ENCODE measurements around the gene ZNF219. TPM values are rescaled to one million over a fixed set of nuclear protein-coding genes. Genes with fewer than 3 reads are reported as not detected.

The ZNF219 gene
- total and polyA plus RNA-seq, 9 donors = 4.8 to 60.9 (median 33.2) TPM

DNA sequence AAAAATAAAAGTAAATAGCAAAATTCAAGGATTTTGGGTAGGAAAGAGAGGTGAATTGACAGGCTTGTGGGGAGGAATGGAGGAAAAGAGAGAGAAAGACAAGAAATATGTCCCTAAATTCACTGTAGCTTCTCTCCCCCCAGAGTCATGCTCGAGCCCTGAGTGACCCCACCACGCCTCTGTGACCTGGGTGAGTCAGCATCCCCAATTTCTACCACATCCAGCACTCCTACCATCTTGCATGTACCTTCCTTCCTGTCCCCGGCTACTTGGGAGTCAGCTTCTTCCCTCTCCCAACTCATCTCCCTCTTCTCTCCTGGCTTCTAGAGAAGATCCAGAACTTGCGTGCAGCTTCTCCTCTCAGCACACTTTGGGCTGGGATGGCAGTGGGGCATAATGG lies 9.8 kb downstream of the ZNF219 start:
- no peak overlapping the region for H3K4me3 ChIP-seq
- H3K4me1 ChIP-seq (ENCODE audit: insufficient read depth) = no peaks in the 10 kb centered on the region
- intact Hi-C loops (cut with DNase I) = no loop called here

DNA sequence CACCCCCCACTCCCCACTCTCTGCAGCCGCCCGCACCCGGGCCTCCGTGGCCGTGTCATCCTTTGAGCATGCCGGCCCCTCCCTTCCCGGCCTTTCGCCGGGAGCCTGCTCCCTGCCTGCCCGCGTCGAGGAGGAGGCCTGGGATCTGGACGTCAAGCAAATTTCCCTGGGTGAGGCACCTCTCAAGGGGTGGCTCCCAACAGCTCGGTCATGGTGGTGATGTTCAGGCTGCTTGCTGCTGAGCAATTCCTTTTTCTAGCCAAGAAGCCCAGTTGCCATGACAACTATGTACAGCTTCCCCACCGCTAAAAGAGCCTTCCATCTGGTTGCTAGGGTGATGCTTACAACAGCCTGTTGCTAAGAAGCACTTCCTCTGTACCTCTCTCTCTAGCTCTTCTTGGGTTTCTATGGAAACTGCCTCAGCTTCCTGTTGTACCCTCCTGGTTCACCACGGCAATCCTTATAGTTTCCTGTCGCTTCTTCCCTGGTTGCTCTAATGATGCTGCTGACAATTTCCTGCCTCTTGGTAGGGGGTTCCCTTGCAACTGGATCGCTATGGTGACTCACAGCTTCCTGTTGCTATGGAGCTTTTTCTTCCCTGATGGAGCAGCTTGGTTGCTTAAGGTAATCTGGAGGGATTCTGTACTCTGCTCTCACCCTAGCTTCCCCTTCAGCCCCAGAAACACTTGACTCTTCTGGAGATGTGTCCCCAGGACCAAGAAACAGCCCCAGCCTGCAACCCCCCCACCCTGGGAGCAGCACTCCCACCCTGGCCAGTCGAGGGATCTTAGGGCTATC lies 11.0 kb downstream of the ZNF219 start:
- peak in 1 of 5 donors; percentile 24 for DNase-seq
- 37 to 42% (median 39%) methylated on average over 19 of the region's 19 CpGs for WGBS, 3 donors
- Histone ChIP-seq H3K27ac (no peak overlapping the region), H3K9me3 (no peaks in the 10 kb centered on the region), H3K27me3 (no peaks in the 10 kb centered on the region), H3K36me3 (no peaks in the 10 kb centered on the region), H3K4me1 (ENCODE audit: insufficient read depth) (no peaks in the 10 kb centered on the region), H3K4me3 (no peak overlapping the region)
- intact Hi-C loops (cut with DNase I) = no loop called here
- TF ChIP-seq, protein P1, sequence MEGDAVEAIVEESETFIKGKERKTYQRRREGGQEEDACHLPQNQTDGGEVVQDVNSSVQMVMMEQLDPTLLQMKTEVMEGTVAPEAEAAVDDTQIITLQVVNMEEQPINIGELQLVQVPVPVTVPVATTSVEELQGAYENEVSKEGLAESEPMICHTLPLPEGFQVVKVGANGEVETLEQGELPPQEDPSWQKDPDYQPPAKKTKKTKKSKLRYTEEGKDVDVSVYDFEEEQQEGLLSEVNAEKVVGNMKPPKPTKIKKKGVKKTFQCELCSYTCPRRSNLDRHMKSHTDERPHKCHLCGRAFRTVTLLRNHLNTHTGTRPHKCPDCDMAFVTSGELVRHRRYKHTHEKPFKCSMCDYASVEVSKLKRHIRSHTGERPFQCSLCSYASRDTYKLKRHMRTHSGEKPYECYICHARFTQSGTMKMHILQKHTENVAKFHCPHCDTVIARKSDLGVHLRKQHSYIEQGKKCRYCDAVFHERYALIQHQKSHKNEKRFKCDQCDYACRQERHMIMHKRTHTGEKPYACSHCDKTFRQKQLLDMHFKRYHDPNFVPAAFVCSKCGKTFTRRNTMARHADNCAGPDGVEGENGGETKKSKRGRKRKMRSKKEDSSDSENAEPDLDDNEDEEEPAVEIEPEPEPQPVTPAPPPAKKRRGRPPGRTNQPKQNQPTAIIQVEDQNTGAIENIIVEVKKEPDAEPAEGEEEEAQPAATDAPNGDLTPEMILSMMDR (IDR thresholded peaks at IDR 0.05) = no peak
- TF ChIP-seq POLR2A (IDR thresholded peaks at IDR 0.05) (no peak), EP300 (IDR thresholded peaks at IDR 0.05) (no peak)

More for the DNA sequence above, 9.8 kb downstream of the ZNF219 start:
- Histone ChIP-seq H3K9me3 (no peaks in the 10 kb centered on the region), H3K36me3 (no peaks in the 10 kb centered on the region), H3K27ac (no peak overlapping the region), H3K27me3 (no peaks in the 10 kb centered on the region)
- TF ChIP-seq EP300 (IDR thresholded peaks at IDR 0.05) (no peak), POLR2A (IDR thresholded peaks at IDR 0.05) (no peak)
- TF ChIP-seq, protein P1 (IDR thresholded peaks at IDR 0.05) = no peak
- DNase-seq = peak in 1 of 5 donors; percentile 10
- WGBS, 3 donors = 68 to 73% (median 71%) methylated on average over 4 of the region's 4 CpGs

DNA sequence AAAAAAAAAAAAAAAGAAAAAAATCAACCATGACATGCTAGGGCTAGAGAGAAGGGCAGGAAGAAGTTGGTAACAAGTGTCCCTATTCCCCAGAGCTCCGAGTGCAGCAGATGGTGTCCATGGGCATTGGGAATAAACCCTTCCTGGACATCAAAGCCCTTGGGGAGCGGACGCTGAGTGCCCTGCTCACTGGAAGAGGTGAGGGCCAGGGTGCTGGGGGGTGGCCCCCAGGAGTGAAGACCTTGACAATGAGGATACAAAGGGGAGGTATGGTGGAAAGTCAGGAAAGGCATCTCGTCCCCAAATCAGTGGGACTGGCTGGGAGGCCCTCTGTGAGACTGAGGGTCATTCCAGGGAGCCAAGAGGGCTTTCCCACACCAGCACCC lies 11.6 kb downstream of the ZNF219 start:
- no peak for DNase-seq
- Histone ChIP-seq H3K36me3 (no peaks in the 10 kb centered on the region), H3K9me3 (no peaks in the 10 kb centered on the region), H3K4me1 (ENCODE audit: insufficient read depth) (no peaks in the 10 kb centered on the region), H3K4me3 (no peak overlapping the region), H3K27me3 (no peaks in the 10 kb centered on the region), H3K27ac (no peak overlapping the region)
- intact Hi-C loops (cut with DNase I) = no loop called here
- TF ChIP-seq, protein P1 (IDR thresholded peaks at IDR 0.05) = no peak
- TF ChIP-seq POLR2A (IDR thresholded peaks at IDR 0.05) (no peak), EP300 (IDR thresholded peaks at IDR 0.05) (no peak)
- 81 to 90% (median 84%) methylated on average over 4 of the region's 4 CpGs for WGBS, 3 donors

DNA sequence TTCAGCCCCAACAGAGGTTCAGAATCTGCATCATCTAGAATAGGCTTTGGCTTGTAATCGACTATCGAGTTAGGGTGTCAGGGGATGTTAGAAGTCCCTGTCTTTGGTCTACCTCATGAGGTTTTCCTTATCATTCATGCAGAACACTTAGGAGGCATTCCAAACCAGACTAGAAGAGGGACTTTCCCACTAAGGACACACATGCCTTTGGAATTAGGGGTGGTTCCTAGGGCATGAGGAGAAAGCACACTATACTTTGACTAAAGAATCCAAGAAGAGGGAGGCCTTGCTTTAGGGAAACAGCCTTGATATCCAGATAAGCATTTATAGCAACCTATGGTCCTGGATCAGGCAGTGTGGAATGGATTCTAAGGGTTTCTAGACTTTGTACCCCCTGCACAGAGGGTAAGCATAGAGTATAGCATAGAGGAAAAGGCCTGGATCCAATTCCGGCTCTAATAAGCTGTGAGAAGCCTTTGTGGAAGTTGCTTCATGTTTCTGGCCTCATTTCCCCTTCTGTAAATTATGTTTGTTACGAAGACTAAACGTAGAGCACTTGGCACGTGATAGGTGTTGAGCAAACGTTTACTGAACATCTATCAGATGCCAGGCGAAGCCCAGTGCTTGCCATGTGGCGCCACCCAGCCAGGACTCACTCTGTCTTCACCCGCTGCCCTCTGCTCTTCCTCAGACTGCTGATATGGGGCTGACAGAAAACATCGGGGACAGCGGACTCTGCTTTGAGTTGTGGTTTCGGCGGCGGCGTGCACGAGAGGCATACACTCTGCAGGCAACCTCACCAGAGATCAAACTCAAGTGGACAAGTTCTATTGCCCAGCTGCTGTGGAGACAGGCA lies 13.2 kb downstream of the ZNF219 start:
- intact Hi-C loops (cut with DNase I) = no loop called here
- TF ChIP-seq EP300 (IDR thresholded peaks at IDR 0.05) = no peak
- no peak for TF ChIP-seq POLR2A (IDR thresholded peaks at IDR 0.05)
- TF ChIP-seq, protein P1 (IDR thresholded peaks at IDR 0.05) = no peak
- Histone ChIP-seq H3K27ac (no peak overlapping the region), H3K27me3 (no peaks in the 10 kb centered on the region), H3K4me3 (no peak overlapping the region), H3K9me3 (no peaks in the 10 kb centered on the region), H3K36me3 (no peaks in the 10 kb centered on the region), H3K4me1 (ENCODE audit: insufficient read depth) (no peaks in the 10 kb centered on the region)
- WGBS, 3 donors = 77 to 80% (median 79%) methylated on average over 17 of the region's 17 CpGs
- DNase-seq = no peak

Measured in ovary (tissue), 9 donors.